ENCODE measurements around the gene ICA1.

The ICA1 gene

DNA sequence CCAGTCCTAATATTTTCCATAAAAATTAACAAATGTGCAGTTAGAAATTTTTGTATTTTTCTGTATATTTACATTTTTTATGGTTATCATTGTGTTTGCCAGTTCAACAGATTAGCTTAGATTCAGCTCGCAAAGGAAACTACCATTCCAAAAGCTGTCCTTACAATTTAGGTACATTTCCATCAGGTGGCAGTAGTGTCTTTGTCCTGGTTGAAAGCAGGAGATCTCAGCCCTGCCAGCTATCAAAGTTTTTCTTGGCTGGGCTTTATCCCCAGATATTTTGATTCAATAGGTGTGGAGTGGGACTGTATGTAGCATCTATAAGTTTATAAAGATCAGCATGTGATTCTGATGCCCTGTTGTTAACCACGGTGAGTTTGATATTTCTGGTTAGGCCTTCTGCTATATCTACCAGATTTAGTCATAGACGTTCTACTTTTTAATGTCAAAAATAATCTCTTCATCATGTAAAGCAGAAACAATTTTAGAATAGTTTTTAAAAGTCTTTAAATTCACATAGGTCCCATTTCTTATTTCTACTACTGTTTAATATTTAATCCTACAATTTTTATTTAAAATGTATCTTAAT is 15.5 kb upstream of the ICA1 start:
- TF ChIP-seq CTCF (conservative IDR thresholded peaks at IDR 0.05; ENCODE audit: low read depth, low read length) = peak; percentile 54
- no peaks in the 10 kb centered on the region for H3K27me3 ChIP-seq (ENCODE audit: insufficient read depth, low read depth)
- no peak overlapping the region for H2AFZ ChIP-seq (ENCODE audit: low read depth)
- H3K79me2 ChIP-seq (ENCODE audit: insufficient read depth, low read depth) = no peaks in the 10 kb centered on the region
- no peaks in the 10 kb centered on the region for H3K36me3 ChIP-seq (ENCODE audit: insufficient read depth)
- no peak overlapping the region for H3K27ac ChIP-seq
- H3K4me1 ChIP-seq (ENCODE audit: low read depth, poor library complexity, severe bottlenecking) = no peaks in the 10 kb centered on the region
- no peak overlapping the region for H3K4me2 ChIP-seq
- H3K4me3 ChIP-seq (IDR thresholded peaks at IDR 0.05; ENCODE audit: insufficient read depth, low read depth, low read length) = no peak overlapping the region
- H4K20me1 ChIP-seq (ENCODE audit: insufficient read depth) = no peaks in the 10 kb centered on the region
- no peak overlapping the region for H3K9ac ChIP-seq

DNA sequence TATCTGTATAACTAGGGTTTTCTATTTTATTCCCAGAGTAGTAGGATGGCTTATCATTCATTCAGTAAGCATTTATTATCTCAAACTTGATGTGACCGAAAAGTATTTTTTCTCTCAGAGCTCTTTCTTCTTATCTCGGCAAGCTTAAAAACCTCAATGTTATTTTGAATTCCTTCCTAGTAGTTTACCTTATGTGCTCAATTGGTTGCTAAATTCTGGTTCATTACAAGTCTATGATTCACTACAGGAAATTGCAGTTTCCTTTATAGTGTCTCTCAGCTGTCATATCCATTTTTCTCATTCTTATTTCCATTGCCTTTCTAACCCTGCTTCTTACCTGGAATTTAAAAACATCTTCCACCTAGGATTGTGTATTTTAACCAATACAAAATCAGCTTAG is 12.6 kb upstream of the ICA1 start:
- H4K20me1 ChIP-seq (ENCODE audit: insufficient read depth) = no peaks in the 10 kb centered on the region
- no peak overlapping the region for H3K9ac ChIP-seq
- H3K79me2 ChIP-seq (ENCODE audit: insufficient read depth, low read depth) = no peaks in the 10 kb centered on the region
- no peaks in the 10 kb centered on the region for H3K27me3 ChIP-seq (ENCODE audit: insufficient read depth, low read depth)
- H3K27ac ChIP-seq = no peak overlapping the region
- H3K4me3 ChIP-seq (IDR thresholded peaks at IDR 0.05; ENCODE audit: insufficient read depth, low read depth, low read length) = no peak overlapping the region
- no peaks in the 10 kb centered on the region for H3K36me3 ChIP-seq (ENCODE audit: insufficient read depth)
- H3K4me2 ChIP-seq = no peak overlapping the region
- TF ChIP-seq CTCF (conservative IDR thresholded peaks at IDR 0.05; ENCODE audit: low read depth, low read length) = no peak
- no peak overlapping the region for H2AFZ ChIP-seq (ENCODE audit: low read depth)
- no peaks in the 10 kb centered on the region for H3K4me1 ChIP-seq (ENCODE audit: low read depth, poor library complexity, severe bottlenecking)

- no peaks in the 10 kb centered on the region for H4K20me1 ChIP-seq (ENCODE audit: insufficient read depth)
- no peak for TF ChIP-seq CTCF (conservative IDR thresholded peaks at IDR 0.05; ENCODE audit: low read depth, low read length)
- H2AFZ ChIP-seq (ENCODE audit: low read depth) = no peak overlapping the region
- H3K36me3 ChIP-seq (ENCODE audit: insufficient read depth) = no peaks in the 10 kb centered on the region
- no peak overlapping the region for H3K4me3 ChIP-seq (IDR thresholded peaks at IDR 0.05; ENCODE audit: insufficient read depth, low read depth, low read length)
- no peak overlapping the region for H3K4me2 ChIP-seq
- H3K27me3 ChIP-seq (ENCODE audit: insufficient read depth, low read depth) = no peaks in the 10 kb centered on the region
- H3K4me1 ChIP-seq (ENCODE audit: low read depth, poor library complexity, severe bottlenecking) = no peaks in the 10 kb centered on the region
- no peak overlapping the region for H3K9ac ChIP-seq
- H3K79me2 ChIP-seq (ENCODE audit: insufficient read depth, low read depth) = no peaks in the 10 kb centered on the region
- no peak overlapping the region for H3K27ac ChIP-seq
These were observed 10.0 kb upstream of the ICA1 start for GRCh38 chr7:8271960-8272359.

- Histone ChIP-seq H3K4me3 (IDR thresholded peaks at IDR 0.05; ENCODE audit: insufficient read depth, low read depth, low read length) (no peak overlapping the region), H3K27me3 (ENCODE audit: insufficient read depth, low read depth) (no peaks in the 10 kb centered on the region), H3K79me2 (ENCODE audit: insufficient read depth, low read depth) (no peaks in the 10 kb centered on the region), H3K27ac (no peak overlapping the region), H4K20me1 (ENCODE audit: insufficient read depth) (no peaks in the 10 kb centered on the region), H2AFZ (ENCODE audit: low read depth) (no peak overlapping the region), H3K9ac (no peak overlapping the region), H3K4me2 (no peak overlapping the region), H3K4me1 (ENCODE audit: low read depth, poor library complexity, severe bottlenecking) (peaks cover 13% of the 10 kb centered on the region), H3K36me3 (ENCODE audit: insufficient read depth) (no peaks in the 10 kb centered on the region)
- TF ChIP-seq CTCF (conservative IDR thresholded peaks at IDR 0.05; ENCODE audit: low read depth, low read length) = no peak
These were observed 1.1 kb upstream of the ICA1 start for GRCh38 chr7:8263048-8263447.
